PFSK-1 (cell line): ENCODE results near the gene DDX24.

Experiments
- FOXP2 ChIP-seq: optimal IDR thresholded peaks from 2 replicates; pipeline ENCODE3; 2011; ENCODE audit warnings: borderline replicate concordance, control low read depth, inconsistent platforms; ENCODE audit not compliant: insufficient read depth; ENCODE audit errors: extremely low read length, extremely low read depth
- POLR2AphosphoS5 ChIP-seq: IDR thresholded peaks from 2 replicates; pipeline ENCODE4 v1.6.1; 2012; ENCODE audit warnings: low read depth, mild to moderate bottlenecking, control low read depth, low read length, moderate library complexity
- REST ChIP-seq, 2 experiments: IDR thresholded peaks; 2 replicates each; pipeline versions ENCODE4 v1.6.1 to v1.8.0; 2011 to 2012; ENCODE audit warnings: low read depth in 2 of 2, low read length in 2 of 2, control low read depth in 1 of 2, inconsistent platforms in 1 of 2, mild to moderate bottlenecking in 1 of 2, moderate library complexity in 1 of 2; ENCODE audit not compliant: insufficient read depth in 1 of 2
- SIN3A ChIP-seq: IDR thresholded peaks from 2 replicates; pipeline ENCODE4 v1.6.1; 2012; ENCODE audit warnings: mild to moderate bottlenecking, low read length, moderate library complexity, borderline replicate concordance; ENCODE audit not compliant: insufficient read depth
- TAF1 ChIP-seq: IDR thresholded peaks from 2 replicates; pipeline ENCODE4 v1.6.1; 2012; ENCODE audit warnings: low read length, control low read depth, borderline replicate concordance; ENCODE audit not compliant: insufficient read depth

DDX24 gene

DNA sequence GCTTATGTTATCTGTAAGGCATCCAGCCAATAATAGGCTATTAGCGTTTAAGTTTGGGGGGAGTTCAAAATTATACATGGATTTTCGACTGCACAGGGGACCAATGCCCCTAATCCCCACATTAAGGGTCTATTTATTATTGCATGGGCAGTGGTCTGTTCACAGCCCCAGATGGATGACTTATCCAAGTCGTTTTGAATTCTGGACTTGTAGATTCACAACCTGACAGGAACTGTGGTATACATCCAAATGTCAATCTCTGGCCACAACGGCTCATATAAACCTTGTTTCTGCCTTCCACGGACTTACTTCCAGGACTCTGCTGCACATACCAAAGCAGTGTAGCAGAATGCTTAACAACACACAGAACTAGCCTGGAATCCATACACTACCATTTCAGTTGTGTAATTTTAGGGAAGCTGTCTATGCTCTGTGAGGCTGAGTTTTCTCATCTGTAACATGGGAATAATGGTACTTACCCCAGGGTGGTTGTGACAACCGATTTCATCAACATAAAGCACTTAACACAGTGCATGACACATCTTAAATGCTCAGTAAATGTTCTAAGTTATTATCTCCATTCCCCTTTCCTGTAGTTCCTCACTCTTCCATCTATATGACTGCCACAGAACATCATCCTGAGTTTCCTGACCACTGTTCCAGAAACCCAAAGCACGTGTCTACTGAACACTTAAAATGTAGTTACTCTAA is 3.7 kb downstream of the DDX24 start:
- TF ChIP-seq TAF1: no peak
- TF ChIP-seq FOXP2: no peak
- TF ChIP-seq POLR2AphosphoS5: no peak
- no peak for TF ChIP-seq REST (IDR thresholded peaks at IDR 0.05; ENCODE audit: insufficient read depth in 1 of 2, low read depth in 2 of 2, low read length in 2 of 2)

GRCh38 chr14:94075008-94075407 is 6.0 kb downstream of the DDX24 start:
- TF ChIP-seq SIN3A (no peak), TAF1 (no peak), POLR2AphosphoS5 (no peak), FOXP2 (no peak), REST (IDR thresholded peaks at IDR 0.05; ENCODE audit: insufficient read depth in 1 of 2, low read depth in 2 of 2, low read length in 2 of 2) (no peak)

DNA sequence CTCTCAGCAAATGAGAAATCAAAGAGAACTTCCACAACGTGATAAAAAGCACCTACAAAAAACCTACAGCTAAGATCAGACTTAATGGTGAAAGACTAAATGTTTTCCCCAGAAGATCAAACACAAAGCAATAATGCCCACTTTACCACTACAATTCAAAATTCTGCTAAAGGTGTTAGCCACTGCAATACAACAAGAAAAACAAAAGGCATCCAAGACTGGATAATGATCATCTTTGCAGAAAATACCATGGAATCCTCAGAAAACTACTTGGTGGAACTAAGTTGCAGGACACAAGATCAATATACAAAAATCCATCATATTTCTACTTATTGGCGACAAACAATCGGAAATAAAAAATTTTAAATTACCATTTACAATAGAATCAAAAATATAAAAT is 6.5 kb downstream of the DDX24 start:
- no peak for TF ChIP-seq FOXP2
- TF ChIP-seq TAF1: no peak
- no peak for TF ChIP-seq REST (IDR thresholded peaks at IDR 0.05; ENCODE audit: insufficient read depth in 1 of 2, low read depth in 2 of 2, low read length in 2 of 2)
- no peak for TF ChIP-seq POLR2AphosphoS5
- TF ChIP-seq SIN3A: no peak

- TF ChIP-seq FOXP2: no peak
- TF ChIP-seq SIN3A: no peak
- TF ChIP-seq REST (IDR thresholded peaks at IDR 0.05; ENCODE audit: insufficient read depth in 1 of 2, low read depth in 2 of 2, low read length in 2 of 2): no peak
- TF ChIP-seq TAF1: no peak
- no peak for TF ChIP-seq POLR2AphosphoS5
These were observed 14.8 kb downstream of the DDX24 start for GRCh38 chr14:94066089-94066676.
